ENCODE measurements around the gene MRPS21.
A peak's percentile ranks its signal among the peaks of the same experiment; 100 is the strongest.

The MRPS21 gene

GRCh38 chr1:150321826-150322166 is 28.1 kb downstream of the MRPS21 start:
- peak overlapping the region; percentile 86 for H3K4me2 ChIP-seq (ENCODE audit: low read depth, low read length, poor library complexity, severe bottlenecking)
- peaks cover 43% of the 10 kb centered on the region for H3K79me2 ChIP-seq (ENCODE audit: insufficient read depth, low read length)
- peaks cover 20% of the 10 kb centered on the region for H3K36me3 ChIP-seq (ENCODE audit: low read length)
- H3K9me2 ChIP-seq (replicated peaks; ENCODE audit: insufficient read depth, low read length) = no peaks in the 10 kb centered on the region
- H3K27ac ChIP-seq (ENCODE audit: low read depth, low read length) = peak overlapping the region; percentile 44
- H3K9me3 ChIP-seq (ENCODE audit: insufficient read depth, low read length) = no peaks in the 10 kb centered on the region
- no peak for TF ChIP-seq EZH2phosphoT487 (conservative IDR thresholded peaks at IDR 0.05; ENCODE audit: low read length)
- TF ChIP-seq CTCF (IDR thresholded peaks at IDR 0.05; ENCODE audit: insufficient read depth, low read length, poor library complexity, severe bottlenecking) = no peak
- no peaks in the 10 kb centered on the region for H3F3A ChIP-seq (ENCODE audit: insufficient read depth)
- no peaks in the 10 kb centered on the region for H3K27me3 ChIP-seq (ENCODE audit: low read length)
- peak overlapping the region; percentile 67 for H3K4me3 ChIP-seq (ENCODE audit: insufficient read depth, low read length, poor library complexity, severe bottlenecking)
- no peaks in the 10 kb centered on the region for H4K20me1 ChIP-seq (ENCODE audit: low read depth, low read length)
- H2AFZ ChIP-seq (ENCODE audit: low read depth, low read length, severe bottlenecking) = peak overlapping the region; percentile 46
- H3K9ac ChIP-seq (ENCODE audit: low read length) = peak overlapping the region; percentile 87

GRCh38 chr1:150322310-150322709 is 28.6 kb downstream of the MRPS21 start:
- Histone ChIP-seq H3K27me3 (ENCODE audit: low read length) (no peaks in the 10 kb centered on the region), H3K9me3 (ENCODE audit: insufficient read depth, low read length) (no peaks in the 10 kb centered on the region), H3K9ac (ENCODE audit: low read length) (peak overlapping the region; percentile 87), H3K36me3 (ENCODE audit: low read length) (peaks cover 20% of the 10 kb centered on the region), H3K9me2 (replicated peaks; ENCODE audit: insufficient read depth, low read length) (no peaks in the 10 kb centered on the region), H3F3A (ENCODE audit: insufficient read depth) (no peaks in the 10 kb centered on the region), H3K4me2 (ENCODE audit: low read depth, low read length, poor library complexity, severe bottlenecking) (peak overlapping the region; percentile 86), H4K20me1 (ENCODE audit: low read depth, low read length) (no peaks in the 10 kb centered on the region), H3K27ac (ENCODE audit: low read depth, low read length) (0 out of 2 replicates have a peak overlapping the region, but pooled peaks have one; percentile 44), H3K4me3 (ENCODE audit: insufficient read depth, low read length, poor library complexity, severe bottlenecking) (peak overlapping the region; percentile 67), H2AFZ (ENCODE audit: low read depth, low read length, severe bottlenecking) (no peak overlapping the region), H3K79me2 (ENCODE audit: insufficient read depth, low read length) (peaks cover 43% of the 10 kb centered on the region)
- TF ChIP-seq EZH2phosphoT487 (conservative IDR thresholded peaks at IDR 0.05; ENCODE audit: low read length) (no peak), CTCF (IDR thresholded peaks at IDR 0.05; ENCODE audit: insufficient read depth, low read length, poor library complexity, severe bottlenecking) (no peak)

- no peaks in the 10 kb centered on the region for H3F3A ChIP-seq (ENCODE audit: insufficient read depth)
- peaks cover 31% of the 10 kb centered on the region for H3K36me3 ChIP-seq (ENCODE audit: low read length)
- no peaks in the 10 kb centered on the region for H3K27me3 ChIP-seq (ENCODE audit: low read length)
- H3K79me2 ChIP-seq (ENCODE audit: insufficient read depth, low read length) = no peaks in the 10 kb centered on the region
- H3K4me3 ChIP-seq (ENCODE audit: insufficient read depth, low read length, poor library complexity, severe bottlenecking) = no peak overlapping the region
- no peaks in the 10 kb centered on the region for H3K9me3 ChIP-seq (ENCODE audit: insufficient read depth, low read length)
- no peak overlapping the region for H3K9ac ChIP-seq (ENCODE audit: low read length)
- H2AFZ ChIP-seq (ENCODE audit: low read depth, low read length, severe bottlenecking) = no peak overlapping the region
- H3K4me2 ChIP-seq (ENCODE audit: low read depth, low read length, poor library complexity, severe bottlenecking) = no peak overlapping the region
- no peaks in the 10 kb centered on the region for H4K20me1 ChIP-seq (ENCODE audit: low read depth, low read length)
- no peaks in the 10 kb centered on the region for H3K9me2 ChIP-seq (replicated peaks; ENCODE audit: insufficient read depth, low read length)
- no peak overlapping the region for H3K27ac ChIP-seq (ENCODE audit: low read depth, low read length)
- no peak for TF ChIP-seq CTCF (IDR thresholded peaks at IDR 0.05; ENCODE audit: insufficient read depth, low read length, poor library complexity, severe bottlenecking)
- TF ChIP-seq EZH2phosphoT487 (conservative IDR thresholded peaks at IDR 0.05; ENCODE audit: low read length) = no peak
Observed at GRCh38 chr1:150332651-150333290, 39.1 kb downstream of the MRPS21 start.

Data from SU-DHL-6 (cell line).